Right renal cortex interstitium (tissue), 3 donors: ENCODE measurements around the gene NEUROD6. TPM values are rescaled to one million over a fixed set of nuclear protein-coding genes. Genes with fewer than 3 reads are reported as not detected.

ENCODE experiments used
- polyA plus RNA-seq, 3 donors: library from polyadenylated mRNA; unstranded; fragments of 120-200 nt; gene quantifications; one replicate each; pipeline ENCODE4 v1.2.1, GENCODE V29; 2013; ENCODE audit not compliant: insufficient read length in 3 of 3

Gene NEUROD6
- polyA plus RNA-seq, 3 donors = 0.06 TPM; not detected in 2

Other genes with a start within 250 kb of the NEUROD6 start
- not detected for gene ITPRID1, start 173.4 kb upstream of the NEUROD6 start, polyA plus RNA-seq